Parathyroid adenoma (tissue), 2 donors: Measurements from ENCODE around the gene HOXB8.
A peak's percentile ranks its signal among the peaks of the same experiment; 100 is the strongest.

ENCODE experiments used
- H2AFZ ChIP-seq: fragments of 300-600 bp; sonication (generic); one replicate; pipeline ENCODE4 v1.7.0; 2017; ENCODE audit warnings: antibody characterized with exemption, mild to moderate bottlenecking
- H3K27ac ChIP-seq: fragments of 300-600 bp; sonication (generic); one replicate; pipeline ENCODE4 v1.7.0; 2017
- H3K27me3 ChIP-seq: fragments of 300-600 bp; sonication (generic); one replicate; pipeline ENCODE4 v1.7.0; 2017; ENCODE audit warnings: low read length; ENCODE audit not compliant: control insufficient read depth, insufficient read depth
- H3K36me3 ChIP-seq: fragments of 300-600 bp; sonication (generic); one replicate; pipeline ENCODE4 v1.7.0; 2017; ENCODE audit warnings: low read length; ENCODE audit not compliant: control insufficient read depth, insufficient read depth
- H3K4me1 ChIP-seq: fragments of 300-600 bp; sonication (generic); one replicate; pipeline ENCODE4 v1.7.0; 2017; ENCODE audit warnings: control low read depth
- H3K4me2 ChIP-seq: fragments of 300-600 bp; sonication (generic); one replicate; pipeline ENCODE4 v1.7.0; 2017; ENCODE audit warnings: low read length
- H3K4me3 ChIP-seq: fragments of 300-600 bp; sonication (generic); one replicate; pipeline ENCODE4 v1.7.0; 2017; ENCODE audit warnings: low read depth, low read length
- H3K79me2 ChIP-seq: fragments of 300-600 bp; sonication (generic); one replicate; pipeline ENCODE4 v1.7.0; 2017; ENCODE audit warnings: control low read depth
- H3K9ac ChIP-seq: fragments of 300-600 bp; sonication (generic); one replicate; pipeline ENCODE4 v1.7.0; 2017; ENCODE audit warnings: mild to moderate bottlenecking
- H3K9me3 ChIP-seq: fragments of 300-600 bp; sonication (generic); one replicate; pipeline ENCODE4 v1.7.0; 2017; ENCODE audit warnings: low read length; ENCODE audit not compliant: control insufficient read depth
- CTCF ChIP-seq: fragments of 300-600 bp; sonication (generic); IDR thresholded peaks from one replicate; pipeline ENCODE4 v1.7.0; 2017; ENCODE audit warnings: antibody characterized with exemption, mild to moderate bottlenecking
- donor health status: primary hyperparathyroidism.

The HOXB8 gene

DNA sequence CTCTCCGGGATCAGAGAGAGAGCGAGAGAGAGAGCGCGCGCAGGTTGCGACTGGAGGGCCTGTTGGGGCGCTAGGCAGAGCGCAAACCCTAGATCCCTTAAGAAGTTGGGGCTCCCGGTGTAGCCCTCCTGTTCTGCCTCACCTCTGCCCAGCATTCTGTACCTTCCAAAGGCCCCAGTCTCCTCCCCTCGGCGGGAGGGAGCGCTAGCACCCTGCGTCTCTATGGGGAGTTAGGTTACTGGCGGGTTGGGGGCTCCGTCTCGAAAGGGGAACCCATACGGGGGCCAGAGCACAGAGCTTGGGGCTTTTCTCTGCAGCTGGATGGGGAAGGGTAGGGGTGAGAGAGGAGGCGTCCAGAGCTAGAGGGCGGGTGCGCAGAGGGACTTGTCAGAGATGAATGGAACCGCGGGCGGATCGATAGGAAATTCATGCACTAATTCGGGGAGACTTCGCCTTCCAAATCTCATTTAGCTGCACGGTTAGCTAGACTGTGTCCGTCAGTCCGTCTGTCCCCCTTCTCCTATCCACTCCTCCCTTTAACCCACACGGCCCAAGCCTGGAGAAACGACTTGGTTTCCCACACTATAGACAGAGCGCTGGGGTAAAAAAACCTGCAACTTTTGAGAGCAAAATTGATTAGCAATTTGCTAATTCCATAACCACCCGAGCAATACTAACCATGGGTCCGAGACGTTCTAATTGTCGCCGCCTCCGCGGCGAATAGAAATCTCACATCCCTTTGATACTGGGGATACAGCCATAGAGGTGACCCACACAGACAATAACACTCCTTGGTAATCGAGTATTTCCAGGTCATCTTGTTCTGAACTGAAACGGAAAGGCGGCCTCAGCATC lies 36.2 kb downstream of the HOXB8 start:
- Histone ChIP-seq H3K27ac (peak overlapping the region; percentile 17), H3K4me3 (peak overlapping the region; percentile 28), H3K27me3 (no peaks in the 10 kb centered on the region), H3K36me3 (no peaks in the 10 kb centered on the region), H2AFZ (no peak overlapping the region), H3K4me1 (no peaks in the 10 kb centered on the region), H3K4me2 (peak overlapping the region; percentile 57), H3K9me3 (no peaks in the 10 kb centered on the region), H3K79me2 (no peaks in the 10 kb centered on the region), H3K9ac (no peak overlapping the region)
- TF ChIP-seq CTCF: no peak

DNA sequence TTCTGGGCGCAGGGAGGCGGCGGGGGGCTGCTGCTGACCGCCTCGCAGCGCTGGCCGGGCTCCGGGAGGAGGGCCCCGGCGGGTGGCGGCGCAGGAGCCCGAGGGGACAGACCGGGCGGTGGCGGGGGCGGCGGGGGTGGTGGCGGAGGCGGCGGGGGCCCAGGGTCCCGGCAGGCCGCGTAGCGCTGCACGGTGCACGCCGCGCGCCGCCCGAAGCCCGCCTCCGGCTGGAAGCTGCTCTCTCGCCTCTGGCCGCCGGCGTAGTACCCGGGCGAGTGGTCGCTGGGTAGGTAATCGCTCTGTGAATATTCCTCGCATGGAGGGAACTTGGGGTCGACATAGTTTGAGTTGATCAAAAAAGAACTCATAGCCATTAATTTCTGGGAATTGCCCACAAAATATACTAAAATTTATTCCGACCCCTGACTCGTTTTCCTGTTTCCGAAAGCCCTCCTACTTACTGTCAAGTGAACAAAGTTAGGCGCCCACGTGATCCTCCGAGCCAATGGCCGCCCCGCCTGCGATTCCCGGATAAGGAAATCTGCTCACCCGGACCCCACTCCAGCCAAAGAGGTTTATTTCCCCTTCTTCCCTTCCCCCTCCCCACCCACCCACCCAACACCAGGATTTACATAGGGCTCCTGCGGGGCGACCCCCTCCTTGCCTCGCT lies 37.0 kb downstream of the HOXB8 start, which contains the start of gene HOXB4:
HOXB4 (minus strand) TSS at position 405 of the 670 bp plus-strand sequence; CDS start at position 374, 31 bp downstream.
- peak within 1 kb of the TSS; percentile 17 for H3K27ac ChIP-seq
- no peak within 1 kb of the TSS for H3K9ac ChIP-seq
- peak within 1 kb of the TSS; percentile 75 for H3K4me3 ChIP-seq
- H3K27me3 ChIP-seq: no peaks in the 10 kb centered on the region
- no peak within 1 kb of the TSS for H2AFZ ChIP-seq
- H3K4me2 ChIP-seq: peak within 1 kb of the TSS; percentile 82
- no peak for TF ChIP-seq CTCF
- no peaks in the 10 kb centered on the region for H3K36me3 ChIP-seq
- H3K79me2 ChIP-seq: no peaks in the 10 kb centered on the region
- H3K9me3 ChIP-seq: no peaks in the 10 kb centered on the region
- H3K4me1 ChIP-seq: no peaks in the 10 kb centered on the region

DNA sequence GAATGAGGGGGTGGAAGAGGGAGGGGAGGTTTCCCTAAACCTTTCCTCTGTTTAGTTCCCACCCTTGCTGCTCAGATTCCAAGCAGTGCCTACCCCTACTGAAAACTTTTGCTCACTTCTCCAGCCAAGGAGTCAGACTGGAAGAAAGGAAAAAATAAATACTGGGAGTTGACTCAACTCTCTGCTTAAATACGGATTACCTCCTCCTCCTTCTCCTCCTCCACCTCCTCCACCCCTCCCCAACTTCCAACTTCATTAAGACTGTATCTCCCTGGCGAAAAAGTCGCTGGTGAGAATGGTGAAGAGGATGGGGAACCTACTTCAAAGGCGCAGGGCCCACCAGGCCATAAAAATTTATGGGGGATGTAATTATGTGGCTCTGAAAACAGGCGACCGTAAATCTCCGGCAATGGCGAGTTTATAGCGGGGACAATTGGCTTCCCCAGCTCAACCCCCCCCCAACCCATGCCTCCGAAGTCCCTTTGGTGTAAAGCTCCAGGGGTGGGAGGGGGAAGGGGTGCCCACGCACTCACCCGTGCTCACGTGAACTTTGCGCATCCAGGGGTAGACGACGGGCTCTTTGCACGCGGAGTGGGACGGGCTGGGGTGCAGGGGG lies 37.7 kb downstream of the HOXB8 start:
- TF ChIP-seq CTCF: no peak
- Histone ChIP-seq H3K27ac (no peak overlapping the region), H3K4me2 (peak overlapping the region; percentile 82), H3K27me3 (no peaks in the 10 kb centered on the region), H3K4me1 (no peaks in the 10 kb centered on the region), H3K9me3 (no peaks in the 10 kb centered on the region), H3K4me3 (peak overlapping the region; percentile 59), H2AFZ (no peak overlapping the region), H3K79me2 (no peaks in the 10 kb centered on the region), H3K36me3 (no peaks in the 10 kb centered on the region), H3K9ac (no peak overlapping the region)

DNA sequence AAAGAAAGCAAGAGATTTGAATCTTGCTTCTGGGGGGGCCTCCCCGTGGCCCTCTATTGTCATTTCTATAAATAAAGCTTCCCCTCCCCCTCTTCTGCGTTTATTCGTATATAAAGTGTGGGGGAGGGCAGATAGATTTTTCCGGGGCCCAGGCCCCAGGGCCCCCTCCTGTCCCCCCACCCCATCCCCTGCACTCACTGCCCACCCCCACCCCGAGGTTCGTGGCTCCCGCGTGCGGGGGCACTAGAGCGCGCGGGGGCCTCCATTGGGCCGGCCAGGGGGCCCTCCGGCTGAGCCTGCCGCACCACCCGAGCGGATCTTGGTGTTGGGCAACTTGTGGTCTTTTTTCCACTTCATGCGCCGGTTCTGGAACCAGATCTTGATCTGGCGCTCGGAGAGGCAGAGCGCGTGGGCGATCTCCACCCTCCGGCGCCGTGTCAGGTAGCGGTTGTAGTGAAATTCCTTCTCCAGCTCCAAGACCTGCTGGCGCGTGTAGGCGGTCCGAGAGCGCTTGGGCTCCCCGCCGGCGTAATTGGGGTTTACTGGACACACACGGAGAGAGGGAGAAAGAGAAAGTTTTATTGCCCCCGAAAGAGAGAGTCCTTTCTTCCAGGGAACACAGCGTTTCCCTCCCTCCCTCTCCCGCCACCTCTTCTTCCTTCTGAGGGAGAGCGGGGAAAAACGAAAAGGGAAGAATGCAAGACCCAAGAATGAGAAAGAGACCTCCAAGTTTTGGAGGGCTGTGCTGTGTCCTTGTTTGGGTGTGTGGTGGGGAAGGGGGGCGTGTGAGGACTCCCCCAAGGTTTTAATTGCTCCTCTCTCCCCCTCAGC lies 38.4 kb downstream of the HOXB8 start:
- Histone ChIP-seq H3K9ac (no peak overlapping the region), H3K4me1 (no peaks in the 10 kb centered on the region), H3K27me3 (no peaks in the 10 kb centered on the region), H3K4me2 (peak overlapping the region; percentile 82), H3K27ac (no peak overlapping the region), H3K79me2 (no peaks in the 10 kb centered on the region), H3K4me3 (peak overlapping the region; percentile 59), H3K36me3 (no peaks in the 10 kb centered on the region), H3K9me3 (no peaks in the 10 kb centered on the region), H2AFZ (no peak overlapping the region)
- TF ChIP-seq CTCF: no peak
